Left lung (tissue), 10 donors: Measurements from ENCODE around the gene CMTM8. TPM values are rescaled to one million over a fixed set of nuclear protein-coding genes. Genes with fewer than 3 reads are reported as not detected.

Source experiments
- ATAC-seq: fragments of 200-7000 bp; cut with Tn5 transposase; one replicate; pipeline ENCODE4 v1.9.1; 2020; ENCODE audit warnings: moderate library complexity
- DNase-seq, 4 donors: peaks; one replicate each; pipeline ENCODE4 v3.0.0-alpha.2; 2013 to 2020
- H3K27ac ChIP-seq, 2 donors: fragments of 200-600 bp; sonication (generic) in 1 of 2; one replicate each; pipeline versions ENCODE4 v1.5.0 to v1.8.0; 2020 to 2021
- H3K27me3 ChIP-seq, 2 donors: fragments of 200-600 bp; sonication (generic) in 1 of 2; one replicate each; pipeline versions ENCODE4 v1.5.0 to v1.8.0; 2020 to 2021
- H3K36me3 ChIP-seq, 2 donors: fragments of 200-600 bp; sonication (generic) in 1 of 2; one replicate each; pipeline versions ENCODE4 v1.5.0 to v1.8.0; 2020 to 2021
- H3K4me1 ChIP-seq, 2 donors: fragments of 200-600 bp; one replicate each; pipeline ENCODE4 v1.8.0; 2021
- H3K4me3 ChIP-seq, 2 donors: fragments of 200-600 bp; sonication (generic) in 1 of 2; one replicate each; pipeline versions ENCODE4 v1.5.0 to v1.8.0; 2020 to 2021; ENCODE audit warnings: mild to moderate bottlenecking in 1 of 2
- H3K9me3 ChIP-seq, 2 donors: fragments of 200-600 bp; sonication (generic) in 1 of 2; one replicate each; pipeline versions ENCODE4 v1.5.0 to v1.8.0; 2020 to 2021
- intact Hi-C, 2 donors: fragments of 100-400 bp; cut with DNase I; formaldehyde crosslinking; loops; one replicate each; pipeline versions ENCODE4 v1.11.2 to v1.14.2; 2022
- polyA plus RNA-seq, 6 donors: library from polyadenylated mRNA; unstranded; fragments of 120-200 nt; gene quantifications; one replicate each; pipeline ENCODE4 v1.2.1, GENCODE V29; 2013; ENCODE audit not compliant: insufficient read length in 6 of 6
- total RNA-seq, 2 donors: library from RNA; stranded (reverse); fragmentation: NEBNext Ultra II Directional; extraction: Animal tissue kit (Norgen Biotek cat#: 25700); gene quantifications; one replicate each; pipeline ENCODE4 v1.2.1, GENCODE V29; 2021
- TF ChIP-seq, protein P1 (sequence below), 2 donors: fragments of 200-600 bp; sonication (generic) in 1 of 2; IDR thresholded peaks; one replicate each; pipeline versions ENCODE4 v1.5.0 to v1.8.0; 2021; ENCODE audit warnings: antibody characterized with exemption in 2 of 2
- donor health status: DM: no; HTN: yes; CAD: no.
- donor health status: DM: no; HTN: no; CAD: no.

The CMTM8 gene
- total and polyA plus RNA-seq, 8 donors, result 12.0 to 20.0 (median 12.6) TPM

GRCh38 chr3:32336113-32336498, 97.6 kb downstream of the CMTM8 start:
- intact Hi-C loops, result loop anchor here in 1 of 2 donors (5.0 kb wide), 1 partner anchor 159 kb away; no protein-coding TSS in a partner anchor
- Histone ChIP-seq H3K4me1 (peaks cover 0 to 3% of the 10 kb centered on the region in 2 donors), H3K9me3 (no peaks in the 10 kb centered on the region), H3K4me3 (no peak overlapping the region), H3K27ac (no peak overlapping the region), H3K36me3 (no peaks in the 10 kb centered on the region), H3K27me3 (no peaks in the 10 kb centered on the region)
- ATAC-seq (no peak), DNase-seq (no peak)
- TF ChIP-seq, protein P1, sequence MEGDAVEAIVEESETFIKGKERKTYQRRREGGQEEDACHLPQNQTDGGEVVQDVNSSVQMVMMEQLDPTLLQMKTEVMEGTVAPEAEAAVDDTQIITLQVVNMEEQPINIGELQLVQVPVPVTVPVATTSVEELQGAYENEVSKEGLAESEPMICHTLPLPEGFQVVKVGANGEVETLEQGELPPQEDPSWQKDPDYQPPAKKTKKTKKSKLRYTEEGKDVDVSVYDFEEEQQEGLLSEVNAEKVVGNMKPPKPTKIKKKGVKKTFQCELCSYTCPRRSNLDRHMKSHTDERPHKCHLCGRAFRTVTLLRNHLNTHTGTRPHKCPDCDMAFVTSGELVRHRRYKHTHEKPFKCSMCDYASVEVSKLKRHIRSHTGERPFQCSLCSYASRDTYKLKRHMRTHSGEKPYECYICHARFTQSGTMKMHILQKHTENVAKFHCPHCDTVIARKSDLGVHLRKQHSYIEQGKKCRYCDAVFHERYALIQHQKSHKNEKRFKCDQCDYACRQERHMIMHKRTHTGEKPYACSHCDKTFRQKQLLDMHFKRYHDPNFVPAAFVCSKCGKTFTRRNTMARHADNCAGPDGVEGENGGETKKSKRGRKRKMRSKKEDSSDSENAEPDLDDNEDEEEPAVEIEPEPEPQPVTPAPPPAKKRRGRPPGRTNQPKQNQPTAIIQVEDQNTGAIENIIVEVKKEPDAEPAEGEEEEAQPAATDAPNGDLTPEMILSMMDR (IDR thresholded peaks at IDR 0.05), result no peak

- TF ChIP-seq, protein P1 (IDR thresholded peaks at IDR 0.05), result no peak
- intact Hi-C loops, result loop anchor here in 1 of 2 donors (5.0 kb wide), 1 partner anchor 160 kb away; no protein-coding TSS in a partner anchor
Measured at GRCh38 chr3:32337505-32337904, 99.0 kb downstream of the CMTM8 start.

DNA sequence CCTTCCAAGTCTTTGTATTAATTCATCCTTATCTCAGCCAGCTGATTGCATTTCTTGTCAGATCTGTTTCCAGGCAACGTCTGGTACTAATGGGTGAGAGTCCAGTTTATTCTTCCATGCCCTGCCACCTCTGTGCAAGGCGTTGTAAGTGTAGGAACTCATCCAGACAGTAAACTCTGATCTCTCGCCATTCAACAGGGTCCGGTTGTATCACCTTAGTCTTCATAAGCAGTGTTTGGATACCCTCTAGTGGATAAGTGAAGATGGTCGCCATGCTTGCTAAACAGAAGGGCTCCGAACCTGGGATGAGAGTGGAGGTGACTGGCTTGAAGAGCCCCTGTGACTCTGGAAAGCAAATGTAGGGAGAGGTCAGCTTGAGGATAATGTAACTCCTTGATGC, 101.6 kb downstream of the CMTM8 start:
- H3K36me3 ChIP-seq, result no peaks in the 10 kb centered on the region
- no peak overlapping the region for H3K4me3 ChIP-seq
- peaks cover 0 to 3% of the 10 kb centered on the region in 2 donors for H3K4me1 ChIP-seq
- intact Hi-C loops, result no loop called here
- TF ChIP-seq, protein P1 (IDR thresholded peaks at IDR 0.05), result peak; percentile 19 to 37
- ATAC-seq (peak; percentile 60), DNase-seq (peak in 2 of 4 donors; percentile 46 to 61)
- no peaks in the 10 kb centered on the region for H3K9me3 ChIP-seq
- no peaks in the 10 kb centered on the region for H3K27me3 ChIP-seq
- no peak overlapping the region for H3K27ac ChIP-seq

More at GRCh38 chr3:32337505-32337904, 99.0 kb downstream of the CMTM8 start:
- DNase-seq (no peak), ATAC-seq (no peak)
- no peaks in the 10 kb centered on the region for H3K9me3 ChIP-seq
- H3K4me3 ChIP-seq, result no peak overlapping the region
- no peaks in the 10 kb centered on the region for H3K36me3 ChIP-seq
- no peaks in the 10 kb centered on the region for H3K27me3 ChIP-seq
- peaks cover 0 to 3% of the 10 kb centered on the region in 2 donors for H3K4me1 ChIP-seq
- no peak overlapping the region for H3K27ac ChIP-seq

GRCh38 chr3:32340611-32341365, 102.3 kb downstream of the CMTM8 start:
- Histone ChIP-seq H3K36me3 (no peaks in the 10 kb centered on the region), H3K9me3 (no peaks in the 10 kb centered on the region), H3K27ac (no peak overlapping the region), H3K4me3 (no peak overlapping the region), H3K4me1 (peaks cover 0 to 3% of the 10 kb centered on the region in 2 donors), H3K27me3 (no peaks in the 10 kb centered on the region)
- ATAC-seq (no peak), DNase-seq (no peak)
- intact Hi-C loops, result no loop called here
- TF ChIP-seq, protein P1 (IDR thresholded peaks at IDR 0.05), result no peak

DNA sequence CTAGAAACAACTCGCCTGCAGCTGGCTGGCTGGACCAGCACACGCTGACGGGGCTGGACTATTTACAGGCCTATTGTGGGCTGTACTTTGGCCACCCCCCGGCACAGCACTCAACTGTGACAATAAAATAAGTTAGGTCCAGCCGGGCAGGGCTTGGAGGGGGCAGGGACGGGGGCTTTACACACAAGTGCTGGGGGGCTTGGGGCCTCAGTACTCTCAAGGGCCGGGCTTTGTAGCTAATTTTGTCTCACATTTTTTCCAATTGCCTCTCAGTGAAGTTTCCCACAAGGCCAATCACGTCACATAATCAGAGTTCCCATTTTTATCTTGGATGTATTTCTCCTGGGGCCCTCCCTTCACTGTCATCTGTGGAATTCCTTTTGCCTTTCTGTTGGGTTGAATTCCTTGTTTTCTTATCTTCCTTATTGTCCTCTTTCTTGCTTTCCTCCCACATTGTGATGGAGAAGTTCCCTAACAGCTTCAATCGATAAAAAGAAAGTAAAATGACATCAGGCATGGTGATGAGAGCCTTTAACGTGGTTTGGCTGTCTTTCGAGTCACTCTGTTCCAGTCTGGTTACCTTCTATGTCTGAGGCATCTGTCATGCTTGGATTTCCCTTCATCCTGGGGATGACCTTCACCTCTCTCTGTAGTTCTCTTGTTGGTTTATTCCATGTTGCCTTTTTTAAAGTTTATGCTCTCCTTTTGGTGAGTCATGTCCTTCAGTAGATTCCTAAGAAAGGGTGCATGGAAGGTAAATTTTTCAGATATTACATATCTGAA, 109.1 kb downstream of the CMTM8 start:
- H3K27ac ChIP-seq, result no peak overlapping the region
- H3K36me3 ChIP-seq, result no peaks in the 10 kb centered on the region
- no peak overlapping the region for H3K4me3 ChIP-seq
- ATAC-seq, result peak; percentile 42
- H3K27me3 ChIP-seq, result no peaks in the 10 kb centered on the region
- H3K4me1 ChIP-seq, result peaks cover 0 to 5% of the 10 kb centered on the region in 2 donors
- no peaks in the 10 kb centered on the region for H3K9me3 ChIP-seq
- TF ChIP-seq, protein P1 (IDR thresholded peaks at IDR 0.05), result no peak
- no peak for DNase-seq
- intact Hi-C loops, result no loop called here
